ENCODE data around the gene ACTR3C. TPM values are rescaled to one million over a fixed set of nuclear protein-coding genes. Genes with fewer than 3 reads are reported as not detected.

ACTR3C gene
- total and polyA plus RNA-seq, 10 of the 15 experiments (the other 5 are each of a cell fraction or from before 2014, with no cell fraction given), result 2.0 to 10.2 (median 6.3) TPM

GRCh38 chr7:150332852-150333635 lies 9.7 kb upstream of the ACTR3C start:
- BruUV-seq (replicated peaks), result no TSS peak
- in situ Hi-C loops (cut with MboI), result no loop called here
- no peak overlapping the region for H3K4me2 ChIP-seq (ENCODE audit: control insufficient read depth, insufficient read depth)
- POLR2A ChIA-PET, result no interaction called here
- H3K9ac ChIP-seq (ENCODE audit: control insufficient read depth, insufficient read depth, low read length), result no peak overlapping the region
- H3K4me1 ChIP-seq (ENCODE audit: control insufficient read depth, insufficient read depth, low read length), result no peaks in the 10 kb centered on the region
- FAIRE-seq (no peak), ATAC-seq (no peak), DNase-seq (ENCODE audit: low read depth, low spot score) (no peak)
- H3K27me3 ChIP-seq (replicated peaks in 1 of 2; ENCODE audit: control insufficient read depth in 2 of 2, insufficient read depth in 2 of 2, low read length in 1 of 2), result no peaks in the 10 kb centered on the region
- SMC1A ChIA-PET (ENCODE audit: uncharacterized antibody, unreplicated experiment), result no interaction called here
- peaks cover 11 to 13% of the 10 kb centered on the region in 2 experiments for H3K36me3 ChIP-seq (ENCODE audit: control insufficient read depth in 2 of 2, insufficient read depth in 2 of 2, low read length in 1 of 2)
- no peaks in the 10 kb centered on the region for H4K20me1 ChIP-seq (ENCODE audit: control insufficient read depth, insufficient read depth)
- 96% methylated on average over 18 of the region's 18 CpGs for WGBS (ENCODE audit: insufficient coverage, insufficient replicate concordance, low lambda C conversion rate, missing lambda C conversion rate)
- H3K79me2 ChIP-seq (ENCODE audit: control insufficient read depth, insufficient read depth, low read length), result no peaks in the 10 kb centered on the region
- CTCF ChIA-PET, result no interaction called here
- RAD21 ChIA-PET (ENCODE audit: unreplicated experiment), result no interaction called here
- H3K9me3 ChIP-seq (replicated peaks; ENCODE audit: control insufficient read depth, insufficient read depth, low read length), result no peaks in the 10 kb centered on the region
- H3K4me3 ChIP-seq, result no peak overlapping the region
- H2AFZ ChIP-seq (ENCODE audit: control insufficient read depth, low read depth, low read length), result no peak overlapping the region
- no peak overlapping the region for H3K27ac ChIP-seq (ENCODE audit: control insufficient read depth, insufficient read depth)
- intact Hi-C loops (cut with micrococcal nuclease; ENCODE audit: unreplicated experiment), result no loop called here
- TF ChIP-seq CTCF (IDR thresholded peaks at IDR 0.05 in 2 of 3, conservative IDR thresholded peaks at IDR 0.05 in 1 of 3; ENCODE audit: control insufficient read depth in 2 of 3, extremely low read depth in 1 of 3, insufficient read depth in 1 of 3, low read depth in 3 of 3, low read length in 3 of 3), result no peak
- no peak for TF ChIP-seq SRF (IDR thresholded peaks at IDR 0.05; ENCODE audit: low read depth in 2 of 2, low read length in 2 of 2)
- TF ChIP-seq E2F8 (IDR thresholded peaks at IDR 0.05; ENCODE audit: low read depth, partially characterized antibody), result no peak
- no peak for TF ChIP-seq ZBED1 (IDR thresholded peaks at IDR 0.05; ENCODE audit: borderline replicate concordance)
- no peak for TF ChIP-seq ZNF687 (IDR thresholded peaks at IDR 0.05)
- TF ChIP-seq TBL1XR1 (IDR thresholded peaks at IDR 0.05; ENCODE audit: low read depth, low read length), result no peak
- TF ChIP-seq, protein P1, sequence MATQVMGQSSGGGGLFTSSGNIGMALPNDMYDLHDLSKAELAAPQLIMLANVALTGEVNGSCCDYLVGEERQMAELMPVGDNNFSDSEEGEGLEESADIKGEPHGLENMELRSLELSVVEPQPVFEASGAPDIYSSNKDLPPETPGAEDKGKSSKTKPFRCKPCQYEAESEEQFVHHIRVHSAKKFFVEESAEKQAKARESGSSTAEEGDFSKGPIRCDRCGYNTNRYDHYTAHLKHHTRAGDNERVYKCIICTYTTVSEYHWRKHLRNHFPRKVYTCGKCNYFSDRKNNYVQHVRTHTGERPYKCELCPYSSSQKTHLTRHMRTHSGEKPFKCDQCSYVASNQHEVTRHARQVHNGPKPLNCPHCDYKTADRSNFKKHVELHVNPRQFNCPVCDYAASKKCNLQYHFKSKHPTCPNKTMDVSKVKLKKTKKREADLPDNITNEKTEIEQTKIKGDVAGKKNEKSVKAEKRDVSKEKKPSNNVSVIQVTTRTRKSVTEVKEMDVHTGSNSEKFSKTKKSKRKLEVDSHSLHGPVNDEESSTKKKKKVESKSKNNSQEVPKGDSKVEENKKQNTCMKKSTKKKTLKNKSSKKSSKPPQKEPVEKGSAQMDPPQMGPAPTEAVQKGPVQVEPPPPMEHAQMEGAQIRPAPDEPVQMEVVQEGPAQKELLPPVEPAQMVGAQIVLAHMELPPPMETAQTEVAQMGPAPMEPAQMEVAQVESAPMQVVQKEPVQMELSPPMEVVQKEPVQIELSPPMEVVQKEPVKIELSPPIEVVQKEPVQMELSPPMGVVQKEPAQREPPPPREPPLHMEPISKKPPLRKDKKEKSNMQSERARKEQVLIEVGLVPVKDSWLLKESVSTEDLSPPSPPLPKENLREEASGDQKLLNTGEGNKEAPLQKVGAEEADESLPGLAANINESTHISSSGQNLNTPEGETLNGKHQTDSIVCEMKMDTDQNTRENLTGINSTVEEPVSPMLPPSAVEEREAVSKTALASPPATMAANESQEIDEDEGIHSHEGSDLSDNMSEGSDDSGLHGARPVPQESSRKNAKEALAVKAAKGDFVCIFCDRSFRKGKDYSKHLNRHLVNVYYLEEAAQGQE (IDR thresholded peaks at IDR 0.05; ENCODE audit: low read depth, low read length), result no peak
